K562 (cell line): ENCODE results near the gene GARIN5B. TPM values are rescaled to one million over a fixed set of nuclear protein-coding genes. Genes with fewer than 3 reads are reported as not detected.

ENCODE experiments used
- CBX1 ChIP-seq: sonication (generic); IDR thresholded peaks from 2 replicates; pipeline ENCODE4 v1.6.1; 2016; ENCODE audit warnings: antibody characterized with exemption, low read depth, mild to moderate bottlenecking
- CREM ChIP-seq: IDR thresholded peaks from 2 replicates; pipeline ENCODE4 v1.6.1; 2014; ENCODE audit warnings: antibody characterized with exemption, low read depth
- CSDE1 ChIP-seq, 2 experiments: fragments of 450-650 bp; IDR thresholded peaks; 2 replicates each; pipeline ENCODE4 v1.6.1; 2016; ENCODE audit warnings: mild to moderate bottlenecking in 1 of 2
- DMBX1 ChIP-seq: fragments of 250-450 bp; sonication (Bioruptor Pico); IDR thresholded peaks from 2 replicates; pipeline ENCODE4 v1.8.0; 2022; ENCODE audit warnings: inconsistent platforms, mild to moderate bottlenecking, moderate library complexity, borderline replicate concordance
- EP300 ChIP-seq: IDR thresholded peaks from 2 replicates; pipeline ENCODE4 v1.6.1; 2012; ENCODE audit warnings: low read length, improper control_type of control experiment
- ETV1 ChIP-seq: fragments of 450-650 bp; conservative IDR thresholded peaks from 2 replicates; pipeline ENCODE4 v1.6.1; 2016; ENCODE audit warnings: missing genetic modification characterization, control low read depth, low read depth, missing compliant biosample characterization
- ETV5 ChIP-seq: sonication (generic); formaldehyde crosslinking; IDR thresholded peaks from 2 replicates; pipeline ENCODE4 v1.4.0; 2020; ENCODE audit warnings: low read depth, mild to moderate bottlenecking, missing genetic modification reagents
- FOXA1 ChIP-seq: fragments of 450-650 bp; IDR thresholded peaks from 2 replicates; pipeline ENCODE4 v1.6.1; 2016; ENCODE audit warnings: mild to moderate bottlenecking, borderline replicate concordance
- KLF1 ChIP-seq: fragments of 450-650 bp; IDR thresholded peaks from 2 replicates; pipeline ENCODE4 v1.6.1; 2016; ENCODE audit warnings: missing genetic modification characterization, missing compliant biosample characterization
- MAX ChIP-seq: sonication (generic); formaldehyde crosslinking; IDR thresholded peaks from 2 replicates; pipeline ENCODE4 v1.9.0; 2022; ENCODE audit warnings: mild to moderate bottlenecking, missing genetic modification reagents
- NRF1 ChIP-seq, 2 experiments: fragments of 450-650 bp; IDR thresholded peaks in 1 of 2; conservative IDR thresholded peaks in 1 of 2; 2 replicates each; pipeline ENCODE4 v1.6.1; 2014; ENCODE audit warnings: mild to moderate bottlenecking in 2 of 2
- PHB ChIP-seq: fragments of 250-450 bp; sonication (Bioruptor Pico); IDR thresholded peaks from 2 replicates; pipeline ENCODE4 v1.5.0; 2021
- POLR2A ChIP-seq: fragments of 450-650 bp; conservative IDR thresholded peaks from 2 replicates; pipeline ENCODE4 v1.6.1; 2016
- POLR3G ChIP-seq: IDR thresholded peaks from 2 replicates; pipeline ENCODE4 v1.6.1; 2011; ENCODE audit not compliant: insufficient read length, insufficient replicate concordance; ENCODE audit errors: extremely low read depth
- POU5F1 ChIP-seq: fragments of 150-350 bp; IDR thresholded peaks from 2 replicates; pipeline ENCODE4 v1.6.1; 2014; ENCODE audit warnings: borderline replicate concordance, low read length, low read depth, mild to moderate bottlenecking; ENCODE audit not compliant: partially characterized antibody
- PRDM10 ChIP-seq: fragments of 450-650 bp; IDR thresholded peaks from 2 replicates; pipeline ENCODE4 v1.6.1; 2018; ENCODE audit not compliant: partially characterized antibody
- SIX5 ChIP-seq, 2 experiments: IDR thresholded peaks; 2 replicates each; pipeline ENCODE4 v1.6.1; 2011; ENCODE audit warnings: low read length in 2 of 2, borderline replicate concordance in 1 of 2, low read depth in 1 of 2, mild to moderate bottlenecking in 1 of 2, moderate library complexity in 1 of 2; ENCODE audit not compliant: insufficient read depth in 1 of 2
- ZBTB17 ChIP-seq: fragments of 450-650 bp; formaldehyde crosslinking; IDR thresholded peaks from 2 replicates; pipeline ENCODE4 v1.4.0; 2020; ENCODE audit warnings: mild to moderate bottlenecking
- ZNF395 ChIP-seq: fragments of 200-800 bp; sonication (Bioruptor generic); IDR thresholded peaks from 2 replicates; pipeline ENCODE4 v1.6.1; 2017; ENCODE audit warnings: missing genetic modification characterization, missing compliant biosample characterization
- polyA plus RNA-seq, 8 experiments: library from polyadenylated mRNA; depleted of rRNA in 4 of 8; stranded (reverse) in 5 of 8; unstranded in 3 of 8; fragments of >200 nt; fragmentation: Nextera tagmentation in 2 of 8; fragmentation: Illumina TruSeq in 1 of 8; extraction: Ambion mirVana in 2 of 8; extraction: Trizol in 1 of 8; gene quantifications; 2 replicates each; pipeline versions ENCODE4 v1.2.1 to v1.2.3, GENCODE V29; 2011 to 2014; ENCODE audit warnings: inconsistent platforms in 1 of 8, missing spikeins in 1 of 8
- total RNA-seq, 7 experiments: library from RNA; depleted of rRNA in 6 of 7; stranded (reverse); fragments of >200 nt in 6 of 7; fragmentation: Illumina TruSeq in 2 of 7; extraction: Trizol in 2 of 7; gene quantifications; 2 replicates each; pipeline versions ENCODE4 v1.2.1 to v1.2.3, GENCODE V29; 2011 to 2021; ENCODE audit warnings: low replicate concordance in 1 of 7

The GARIN5B gene
- total and polyA plus RNA-seq, 9 of the 15 experiments (the other 6 are each of a cell fraction or from before 2014, with no cell fraction given) = not detected

- no peak for TF ChIP-seq PRDM10
- 0 out of 2 replicates have a peak, but pooled peaks have one; percentile 12 for TF ChIP-seq ETV5 (CRISPR knock-in tag)
- TF ChIP-seq POLR2A = peak; percentile 99
- no peak for TF ChIP-seq SIX5 (IDR thresholded peaks at IDR 0.05; ENCODE audit: borderline replicate concordance in 1 of 2, insufficient read depth in 1 of 2, low read depth in 1 of 2, low read length in 2 of 2)
- TF ChIP-seq DMBX1 (CRISPR knock-in tag) = no peak
- peak; percentile 19 to 50; a peak in 2 of 4 replicates for TF ChIP-seq NRF1 (conservative IDR thresholded peaks at IDR 0.05 in 1 of 2, IDR thresholded peaks at IDR 0.05 in 1 of 2)
- TF ChIP-seq ZNF395 (CRISPR knock-in tag) = no peak
- no peak for TF ChIP-seq ZBTB17 (CRISPR knock-in tag)
- TF ChIP-seq EP300 = peak; percentile 3; the same call in 1 of the 2 replicates
- peak; percentile 94 for TF ChIP-seq CREM
- TF ChIP-seq FOXA1 = no peak
- peak; percentile 90; the same call in 1 of the 2 replicates for TF ChIP-seq CBX1
- TF ChIP-seq KLF1 = no peak
- TF ChIP-seq PHB (CRISPR knock-in tag) = 0 out of 2 replicates have a peak, but pooled peaks have one; percentile 8
- no peak; the same call in 1 of the 2 replicates for TF ChIP-seq ETV1 (tag)
- no peak for TF ChIP-seq CSDE1 (IDR thresholded peaks at IDR 0.05)
- TF ChIP-seq MAX (CRISPR knock-in tag) = peak; percentile 89
- TF ChIP-seq POU5F1 = no peak
- no peak for TF ChIP-seq POLR3G
Observed at GRCh38 chr19:55385724-55386492, 22.8 kb upstream of the GARIN5B start, which contains the start of gene RPL28 (continued).
